Fibroblast of lung (primary cell): ENCODE results near the gene S100A2. TPM values are rescaled to one million over a fixed set of nuclear protein-coding genes. Genes with fewer than 3 reads are reported as not detected.

ENCODE experiments used
- DNase-seq, 2 donors: peaks; one replicate each; pipeline versions ENCODE4 v3.0.0 to v3.0.0-alpha.2; 2010; ENCODE audit warnings: low read depth in 2 of 2
- H2AFZ ChIP-seq: 2 replicates; pipeline ENCODE4 v1.5.1; 2012; ENCODE audit warnings: low read length, control low read depth, inconsistent platforms
- H3K27ac ChIP-seq: 2 replicates; pipeline ENCODE4 v1.5.1; 2011; ENCODE audit warnings: low read length, control low read depth; ENCODE audit not compliant: insufficient read depth
- H3K27me3 ChIP-seq: 2 replicates; pipeline ENCODE4 v1.5.1; 2011; ENCODE audit warnings: mild to moderate bottlenecking, low read length; ENCODE audit not compliant: control insufficient read depth, insufficient read depth
- H3K36me3 ChIP-seq: 2 replicates; pipeline ENCODE4 v1.5.1; 2011; ENCODE audit warnings: low read length; ENCODE audit not compliant: control insufficient read depth, insufficient read depth
- H3K4me1 ChIP-seq: 2 replicates; pipeline ENCODE4 v1.5.1; 2011; ENCODE audit warnings: low read length; ENCODE audit not compliant: control insufficient read depth, insufficient read depth; ENCODE audit errors: extremely low read depth
- H3K4me2 ChIP-seq: 2 replicates; pipeline ENCODE4 v1.5.1; 2011; ENCODE audit warnings: low read length, control low read depth; ENCODE audit not compliant: insufficient read depth; ENCODE audit errors: extremely low read depth
- H3K4me3 ChIP-seq, 4 experiments: fragments of 200-600 bp in 1 of 4; sonication (generic) in 1 of 4; replicated peaks in 1 of 4; 2 replicates each; pipeline ENCODE4 v1.5.1; 2011 to 2016; ENCODE audit warnings: low read length in 4 of 4, low read depth in 3 of 4, mild to moderate bottlenecking in 3 of 4, control low read depth in 2 of 4, inconsistent platforms in 1 of 4, mixed read lengths in 1 of 4; ENCODE audit not compliant: insufficient read depth in 1 of 4; ENCODE audit errors: control extremely low read depth in 1 of 4
- H3K79me2 ChIP-seq: 2 replicates; pipeline ENCODE4 v1.5.1; 2012; ENCODE audit warnings: mild to moderate bottlenecking, low read length, inconsistent platforms; ENCODE audit not compliant: control insufficient read depth, insufficient read depth
- H3K9ac ChIP-seq: 2 replicates; pipeline ENCODE4 v1.5.1; 2011; ENCODE audit warnings: mild to moderate bottlenecking, low read length, control low read depth; ENCODE audit not compliant: insufficient read depth
- H3K9me3 ChIP-seq: 2 replicates; pipeline ENCODE4 v1.5.1; 2012; ENCODE audit warnings: low read depth, low read length; ENCODE audit not compliant: control insufficient read depth, insufficient read depth
- H4K20me1 ChIP-seq: 2 replicates; pipeline ENCODE4 v1.5.1; 2011; ENCODE audit warnings: low read length; ENCODE audit not compliant: control insufficient read depth, insufficient read depth; ENCODE audit errors: extremely low read depth
- EZH2 ChIP-seq: IDR thresholded peaks from 2 replicates; pipeline ENCODE4 v1.5.1; 2012; ENCODE audit warnings: low read length, control low read depth, mild to moderate bottlenecking; ENCODE audit errors: missing control alignments
- polyA plus RNA-seq, 2 donors: library from polyadenylated mRNA; depleted of rRNA in 1 of 2; stranded (reverse) in 1 of 2; unstranded in 1 of 2; fragments of >200 nt; gene quantifications; 2 replicates each; pipeline ENCODE4 v1.2.1, GENCODE V29; 2011 to 2012; ENCODE audit warnings: missing spikeins in 1 of 2
- total RNA-seq: library from RNA; depleted of rRNA; stranded (reverse); fragments of >200 nt; gene quantifications from 2 replicates; pipeline ENCODE4 v1.2.1, GENCODE V29; 2014
- TF ChIP-seq, protein P1 (sequence below), 2 donors: IDR thresholded peaks in 1 of 2; conservative IDR thresholded peaks in 1 of 2; 1 replicate in 1 of 2; 2 replicates in 1 of 2; pipeline ENCODE4 v1.5.1; 2011 to 2012; ENCODE audit warnings: low read length in 2 of 2, control low read depth in 1 of 2, inconsistent platforms in 1 of 2, low read depth in 1 of 2, mild to moderate bottlenecking in 1 of 2

S100A2 gene
- total and polyA plus RNA-seq, 2 donors (not counting 1 experiment from before 2014, with no cell fraction given) = 3.6 to 4.8 TPM

- Histone ChIP-seq H3K4me1 (peaks cover 20% of the 10 kb centered on the region), H3K79me2 (peaks cover 61% of the 10 kb centered on the region), H3K27me3 (no peaks in the 10 kb centered on the region), H3K4me2 (peak overlapping the region; percentile 96), H4K20me1 (no peaks in the 10 kb centered on the region), H3K9me3 (no peaks in the 10 kb centered on the region), H3K27ac (peak overlapping the region; percentile 94), H3K9ac (no peak overlapping the region), H2AFZ (no peak overlapping the region), H3K4me3 (peak overlapping the region in 3 of 4 experiments; percentile 12 to 92 (median 19)), H3K36me3 (peaks cover 15% of the 10 kb centered on the region)
- peak in 1 of 2 donors; percentile 62 for DNase-seq
- TF ChIP-seq EZH2 = no peak
- TF ChIP-seq, protein P1, sequence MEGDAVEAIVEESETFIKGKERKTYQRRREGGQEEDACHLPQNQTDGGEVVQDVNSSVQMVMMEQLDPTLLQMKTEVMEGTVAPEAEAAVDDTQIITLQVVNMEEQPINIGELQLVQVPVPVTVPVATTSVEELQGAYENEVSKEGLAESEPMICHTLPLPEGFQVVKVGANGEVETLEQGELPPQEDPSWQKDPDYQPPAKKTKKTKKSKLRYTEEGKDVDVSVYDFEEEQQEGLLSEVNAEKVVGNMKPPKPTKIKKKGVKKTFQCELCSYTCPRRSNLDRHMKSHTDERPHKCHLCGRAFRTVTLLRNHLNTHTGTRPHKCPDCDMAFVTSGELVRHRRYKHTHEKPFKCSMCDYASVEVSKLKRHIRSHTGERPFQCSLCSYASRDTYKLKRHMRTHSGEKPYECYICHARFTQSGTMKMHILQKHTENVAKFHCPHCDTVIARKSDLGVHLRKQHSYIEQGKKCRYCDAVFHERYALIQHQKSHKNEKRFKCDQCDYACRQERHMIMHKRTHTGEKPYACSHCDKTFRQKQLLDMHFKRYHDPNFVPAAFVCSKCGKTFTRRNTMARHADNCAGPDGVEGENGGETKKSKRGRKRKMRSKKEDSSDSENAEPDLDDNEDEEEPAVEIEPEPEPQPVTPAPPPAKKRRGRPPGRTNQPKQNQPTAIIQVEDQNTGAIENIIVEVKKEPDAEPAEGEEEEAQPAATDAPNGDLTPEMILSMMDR (conservative IDR thresholded peaks at IDR 0.05 in 1 of 2, IDR thresholded peaks at IDR 0.05 in 1 of 2; ENCODE audit: low read depth in 1 of 2, low read length in 2 of 2) = no peak
These were observed 44.7 kb upstream of the S100A2 start for GRCh38 chr1:153610334-153610733.

DNA sequence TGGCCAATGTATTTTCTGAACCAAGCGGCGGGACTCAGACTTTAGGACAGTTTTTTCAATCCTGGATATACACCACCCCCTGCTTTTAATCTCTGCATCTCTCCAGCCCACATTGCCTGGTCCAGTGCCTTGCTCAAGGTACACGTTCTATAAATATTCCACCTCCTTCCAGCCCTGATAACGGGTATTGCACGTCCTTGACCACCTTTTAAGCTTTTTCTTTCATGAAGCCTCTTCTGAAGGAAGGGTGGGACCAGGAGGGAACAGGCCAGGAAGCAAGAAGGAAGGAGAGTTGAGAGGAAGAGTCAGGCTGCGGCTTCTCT is 43.9 kb upstream of the S100A2 start:
- Histone ChIP-seq H3K9ac (no peak overlapping the region), H4K20me1 (no peaks in the 10 kb centered on the region), H3K4me1 (peaks cover 20% of the 10 kb centered on the region), H3K9me3 (no peaks in the 10 kb centered on the region), H3K4me3 (peak overlapping the region in 3 of 4 experiments; percentile 2 to 92 (median 56)), H3K4me2 (peak overlapping the region; percentile 96), H2AFZ (no peak overlapping the region), H3K36me3 (peaks cover 15% of the 10 kb centered on the region), H3K27me3 (no peaks in the 10 kb centered on the region), H3K79me2 (peaks cover 61% of the 10 kb centered on the region), H3K27ac (peak overlapping the region; percentile 94)
- TF ChIP-seq EZH2 = no peak
- TF ChIP-seq, protein P1 (conservative IDR thresholded peaks at IDR 0.05 in 1 of 2, IDR thresholded peaks at IDR 0.05 in 1 of 2; ENCODE audit: low read depth in 1 of 2, low read length in 2 of 2) = no peak
- no peak for DNase-seq

GRCh38 chr1:153608742-153609584 is 43.3 kb upstream of the S100A2 start:
- Histone ChIP-seq H3K4me3 (peak overlapping the region; percentile 42 to 92 (median 54)), H3K27me3 (no peaks in the 10 kb centered on the region), H2AFZ (no peak overlapping the region), H3K27ac (peak overlapping the region; percentile 94), H4K20me1 (no peaks in the 10 kb centered on the region), H3K9ac (peak overlapping the region; percentile 55), H3K9me3 (no peaks in the 10 kb centered on the region), H3K4me2 (peak overlapping the region; percentile 96), H3K79me2 (peaks cover 61% of the 10 kb centered on the region), H3K4me1 (peaks cover 20% of the 10 kb centered on the region), H3K36me3 (peaks cover 15% of the 10 kb centered on the region)
- peak; percentile 88 to 95 for DNase-seq
- TF ChIP-seq, protein P1 (conservative IDR thresholded peaks at IDR 0.05 in 1 of 2, IDR thresholded peaks at IDR 0.05 in 1 of 2; ENCODE audit: low read depth in 1 of 2, low read length in 2 of 2) = no peak
- TF ChIP-seq EZH2 = no peak
